GM21423 (cell line): ENCODE data around the gene AARS1.
"Not testable (repeated sequence)": the region's sequence is repeated elsewhere in the genome, so short reads cannot be mapped to it uniquely, and the experiment has no call there.

ENCODE experiments used
- ATAC-seq: cut with Tn5 transposase; IDR thresholded peaks from one replicate; pipeline ENCODE4 v1.9.1; 2021; ENCODE audit warnings: mild to moderate bottlenecking, moderate library complexity; ENCODE audit not compliant: unreplicated experiment

AARS1 gene

GRCh38 chr16:70276392-70276791 lies 12.9 kb downstream of the AARS1 start:
- no peak for ATAC-seq

- ATAC-seq: no peak
Measured at GRCh38 chr16:70271696-70272095, 17.6 kb downstream of the AARS1 start.

GRCh38 chr16:70270176-70270575 lies 19.1 kb downstream of the AARS1 start:
- ATAC-seq: no peak

GRCh38 chr16:70269471-70269870 lies 19.8 kb downstream of the AARS1 start:
- ATAC-seq: no peak

GRCh38 chr16:70267922-70268321 lies 21.4 kb downstream of the AARS1 start:
- not testable (repeated sequence) for ATAC-seq

- ATAC-seq: no peak
Measured at GRCh38 chr16:70267516-70267915, 21.8 kb downstream of the AARS1 start.

- not testable (repeated sequence) for ATAC-seq
Measured at GRCh38 chr16:70259903-70260302, 29.4 kb downstream of the AARS1 start.

GRCh38 chr16:70258946-70259345 lies 30.4 kb downstream of the AARS1 start:
- no peak for ATAC-seq

GRCh38 chr16:70258065-70258464 lies 31.2 kb downstream of the AARS1 start:
- no peak for ATAC-seq

GRCh38 chr16:70257391-70257790 lies 31.9 kb downstream of the AARS1 start:
- ATAC-seq: no peak

GRCh38 chr16:70255574-70255973 lies 33.7 kb downstream of the AARS1 start:
- no peak for ATAC-seq

GRCh38 chr16:70254965-70255286 lies 34.4 kb downstream of the AARS1 start:
- no peak for ATAC-seq

GRCh38 chr16:70254180-70254964 lies 34.9 kb downstream of the AARS1 start:
- no peak for ATAC-seq

- no peak for ATAC-seq
Measured at GRCh38 chr16:70253291-70254106, 35.8 kb downstream of the AARS1 start.

- no peak for ATAC-seq
Measured at GRCh38 chr16:70252355-70252988, 36.8 kb downstream of the AARS1 start.

GRCh38 chr16:70251629-70252354 lies 37.5 kb downstream of the AARS1 start, which contains the start of gene EXOSC6:
Gene EXOSC6 (minus strand): TSS chr16:70251940. CDS start chr16:70251900, 40 bp downstream.
- ATAC-seq: peak; percentile 90

- ATAC-seq: peak; percentile 45
Measured at GRCh38 chr16:70250748-70251628, 38.3 kb downstream of the AARS1 start.

- not testable (repeated sequence) for ATAC-seq
Measured at GRCh38 chr16:70249697-70250096, 39.6 kb downstream of the AARS1 start.

GRCh38 chr16:70238773-70239172 lies 50.5 kb downstream of the AARS1 start:
- ATAC-seq: not testable (repeated sequence)

GRCh38 chr16:70231831-70232230 lies 57.5 kb downstream of the AARS1 start:
- not testable (repeated sequence) for ATAC-seq
